ENCODE measurements around the gene SAMD3. TPM values are rescaled to one million over a fixed set of nuclear protein-coding genes. Genes with fewer than 3 reads are reported as not detected.

Gene SAMD3
- total RNA-seq, 1 experiment from 2014 or later: 1.5 TPM

DNA sequence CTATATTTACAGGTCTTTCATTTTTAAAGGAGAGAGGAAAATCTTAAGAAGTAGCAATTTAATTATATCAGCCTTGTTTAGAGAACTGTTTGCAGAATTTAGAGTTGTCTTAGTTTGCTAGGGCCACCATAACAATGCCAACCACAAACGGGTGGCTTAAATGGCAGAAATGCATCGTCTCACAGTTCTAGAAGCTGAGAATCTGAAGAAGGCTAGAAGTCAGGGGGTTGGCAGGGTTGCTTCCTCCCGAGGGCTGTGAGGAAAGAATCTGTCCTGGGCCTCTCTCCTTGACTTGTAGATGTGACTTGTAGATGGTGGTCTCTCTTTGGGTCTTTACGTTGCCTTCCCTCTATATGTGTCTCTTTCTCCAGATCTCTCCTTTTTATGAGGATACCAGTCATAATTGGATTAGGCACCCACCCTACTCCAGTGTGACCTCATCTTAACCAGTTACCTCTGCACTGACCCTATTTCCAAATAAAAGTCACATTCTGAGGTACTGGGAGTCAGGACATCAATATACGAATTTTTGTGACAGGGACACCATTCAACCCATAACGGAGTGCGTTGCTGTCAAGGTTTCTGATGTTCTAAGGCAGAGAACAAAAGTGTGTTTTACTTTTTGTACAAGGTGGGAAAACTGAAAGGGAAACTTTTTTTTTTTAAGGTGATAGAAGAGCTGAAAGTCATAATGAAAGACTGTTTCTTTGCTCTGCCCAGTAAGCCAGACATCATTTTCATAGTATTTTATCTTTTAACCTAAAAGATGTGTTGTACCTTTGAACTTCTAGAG, 84.4 kb downstream of the SAMD3 start:
- intact Hi-C loops (cut with micrococcal nuclease; ENCODE audit: unreplicated experiment): no loop called here
- peaks cover 4% of the 10 kb centered on the region for H3K36me3 Mint-ChIP-seq (ENCODE audit: insufficient read depth, unreplicated experiment)

DNA sequence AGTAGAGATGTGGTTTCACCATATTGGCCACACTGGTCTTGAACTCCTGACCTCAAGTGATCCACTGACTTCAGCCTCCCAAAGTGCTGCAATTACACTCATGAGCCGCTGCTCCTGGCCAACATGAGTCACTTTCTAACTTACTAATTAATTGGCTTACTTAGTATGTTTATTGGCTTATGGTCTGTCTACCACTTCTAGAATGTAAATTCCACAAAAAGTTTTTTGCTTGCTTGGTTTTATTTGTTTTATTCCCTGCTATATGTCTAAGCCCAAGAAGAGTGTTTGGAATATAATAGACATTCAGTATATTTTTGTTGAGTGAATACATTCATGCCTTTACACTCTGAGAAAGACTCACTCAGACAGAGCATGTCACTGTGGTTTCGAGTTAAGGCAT, 86.0 kb downstream of the SAMD3 start:
- DNase-seq: no peak
- Mint-ChIP-seq H3K36me3 (ENCODE audit: insufficient read depth, unreplicated experiment) (peaks cover 4% of the 10 kb centered on the region), H3K4me3 (ENCODE audit: unreplicated experiment) (no peak overlapping the region), H3K4me1 (ENCODE audit: low read depth, unreplicated experiment) (peaks cover 12% of the 10 kb centered on the region), H3K27me3 (ENCODE audit: insufficient read depth, unreplicated experiment) (no peaks in the 10 kb centered on the region), H3K9me3 (ENCODE audit: unreplicated experiment) (no peaks in the 10 kb centered on the region), H3K27ac (ENCODE audit: unreplicated experiment) (no peak overlapping the region)
- H3K27me3 ChIP-seq (replicated peaks; ENCODE audit: control insufficient read depth, insufficient read depth, low read length): no peaks in the 10 kb centered on the region
- no peaks in the 10 kb centered on the region for H3K36me3 ChIP-seq (ENCODE audit: control insufficient read depth, insufficient read depth, low read length)
- ChIA-PET POLR2A (no interaction called here), CTCF (no interaction called here)
- TF ChIP-seq, protein P1, sequence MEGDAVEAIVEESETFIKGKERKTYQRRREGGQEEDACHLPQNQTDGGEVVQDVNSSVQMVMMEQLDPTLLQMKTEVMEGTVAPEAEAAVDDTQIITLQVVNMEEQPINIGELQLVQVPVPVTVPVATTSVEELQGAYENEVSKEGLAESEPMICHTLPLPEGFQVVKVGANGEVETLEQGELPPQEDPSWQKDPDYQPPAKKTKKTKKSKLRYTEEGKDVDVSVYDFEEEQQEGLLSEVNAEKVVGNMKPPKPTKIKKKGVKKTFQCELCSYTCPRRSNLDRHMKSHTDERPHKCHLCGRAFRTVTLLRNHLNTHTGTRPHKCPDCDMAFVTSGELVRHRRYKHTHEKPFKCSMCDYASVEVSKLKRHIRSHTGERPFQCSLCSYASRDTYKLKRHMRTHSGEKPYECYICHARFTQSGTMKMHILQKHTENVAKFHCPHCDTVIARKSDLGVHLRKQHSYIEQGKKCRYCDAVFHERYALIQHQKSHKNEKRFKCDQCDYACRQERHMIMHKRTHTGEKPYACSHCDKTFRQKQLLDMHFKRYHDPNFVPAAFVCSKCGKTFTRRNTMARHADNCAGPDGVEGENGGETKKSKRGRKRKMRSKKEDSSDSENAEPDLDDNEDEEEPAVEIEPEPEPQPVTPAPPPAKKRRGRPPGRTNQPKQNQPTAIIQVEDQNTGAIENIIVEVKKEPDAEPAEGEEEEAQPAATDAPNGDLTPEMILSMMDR (IDR thresholded peaks at IDR 0.05; ENCODE audit: insufficient read depth in 1 of 2, low read depth in 1 of 2, low read length in 1 of 2, severe bottlenecking in 1 of 2, unreplicated experiment in 1 of 2): no peak
- no peak overlapping the region for H3K4me3 ChIP-seq (ENCODE audit: low read depth, low read length)
- no peaks in the 10 kb centered on the region for H3K9me3 ChIP-seq
- BruUV-seq (replicated peaks): no TSS peak
- peaks cover 17% of the 10 kb centered on the region for H3K4me1 ChIP-seq
- intact Hi-C loops (cut with micrococcal nuclease; ENCODE audit: unreplicated experiment): no loop called here

More for the DNA sequence above, 84.4 kb downstream of the SAMD3 start:
- H3K9me3 ChIP-seq: no peaks in the 10 kb centered on the region
- no peaks in the 10 kb centered on the region for H3K36me3 ChIP-seq (ENCODE audit: control insufficient read depth, insufficient read depth, low read length)
- no TSS peak for BruUV-seq (replicated peaks)
- H3K4me3 Mint-ChIP-seq (ENCODE audit: unreplicated experiment): no peak overlapping the region
- peaks cover 17% of the 10 kb centered on the region for H3K4me1 ChIP-seq
- POLR2A ChIA-PET: no interaction called here
- TF ChIP-seq, protein P1 (IDR thresholded peaks at IDR 0.05; ENCODE audit: insufficient read depth in 1 of 2, low read depth in 1 of 2, low read length in 1 of 2, severe bottlenecking in 1 of 2, unreplicated experiment in 1 of 2): no peak
- no peak for DNase-seq
- CTCF ChIA-PET: no interaction called here
- peaks cover 12% of the 10 kb centered on the region for H3K4me1 Mint-ChIP-seq (ENCODE audit: low read depth, unreplicated experiment)
- H3K27me3 Mint-ChIP-seq (ENCODE audit: insufficient read depth, unreplicated experiment): no peaks in the 10 kb centered on the region
- no peaks in the 10 kb centered on the region for H3K9me3 Mint-ChIP-seq (ENCODE audit: unreplicated experiment)
- no peak overlapping the region for H3K4me3 ChIP-seq (ENCODE audit: low read depth, low read length)
- no peaks in the 10 kb centered on the region for H3K27me3 ChIP-seq (replicated peaks; ENCODE audit: control insufficient read depth, insufficient read depth, low read length)
- H3K27ac Mint-ChIP-seq (ENCODE audit: unreplicated experiment): no peak overlapping the region

DNA sequence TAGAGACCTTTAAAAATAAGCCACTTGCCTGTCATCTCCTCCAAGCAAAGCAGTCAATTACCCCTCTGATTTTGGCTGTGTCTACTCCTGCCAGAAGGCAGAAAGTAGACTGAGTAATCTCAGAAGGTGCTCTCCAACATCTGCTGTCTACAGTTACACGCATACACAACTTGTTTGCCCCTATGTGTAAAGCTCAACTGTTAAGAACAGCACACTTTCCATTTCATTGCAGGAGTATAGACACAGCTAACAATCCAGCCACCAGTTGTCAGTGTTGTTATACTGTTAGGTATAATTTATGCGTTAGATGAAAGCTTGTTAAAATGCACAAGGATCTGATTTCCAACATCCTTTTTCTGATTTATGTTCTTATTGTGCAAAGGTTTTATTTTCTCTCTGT, 88.2 kb downstream of the SAMD3 start:
- H3K27me3 ChIP-seq (replicated peaks; ENCODE audit: control insufficient read depth, insufficient read depth, low read length): no peaks in the 10 kb centered on the region
- no peaks in the 10 kb centered on the region for H3K9me3 ChIP-seq
- peaks cover 16% of the 10 kb centered on the region for H3K4me1 ChIP-seq
- no TSS peak for BruUV-seq (replicated peaks)
- POLR2A ChIA-PET: no interaction called here
- H3K9me3 Mint-ChIP-seq (ENCODE audit: unreplicated experiment): no peaks in the 10 kb centered on the region
- no peak overlapping the region for H3K4me3 ChIP-seq (ENCODE audit: low read depth, low read length)
- H3K27me3 Mint-ChIP-seq (ENCODE audit: insufficient read depth, unreplicated experiment): no peaks in the 10 kb centered on the region
- H3K27ac Mint-ChIP-seq (ENCODE audit: unreplicated experiment): no peak overlapping the region
- CTCF ChIA-PET: no interaction called here
- H3K4me1 Mint-ChIP-seq (ENCODE audit: low read depth, unreplicated experiment): peaks cover 12% of the 10 kb centered on the region
- no peaks in the 10 kb centered on the region for H3K36me3 Mint-ChIP-seq (ENCODE audit: insufficient read depth, unreplicated experiment)
- TF ChIP-seq, protein P1 (IDR thresholded peaks at IDR 0.05; ENCODE audit: insufficient read depth in 1 of 2, low read depth in 1 of 2, low read length in 1 of 2, severe bottlenecking in 1 of 2, unreplicated experiment in 1 of 2): no peak
- intact Hi-C loops (cut with micrococcal nuclease; ENCODE audit: unreplicated experiment): no loop called here
- no peak overlapping the region for H3K4me3 Mint-ChIP-seq (ENCODE audit: unreplicated experiment)
- DNase-seq: no peak
- H3K36me3 ChIP-seq (ENCODE audit: control insufficient read depth, insufficient read depth, low read length): no peaks in the 10 kb centered on the region
